GM12873 (cell line): Measurements from ENCODE around the gene NCOA5.

Experiments used
- TF ChIP-seq, protein P1 (sequence below): IDR thresholded peaks from 2 replicates; pipeline ENCODE4 v1.5.1; 2012; ENCODE audit warnings: low read depth, mild to moderate bottlenecking, moderate library complexity, low read length, control low read depth; ENCODE audit not compliant: insufficient read depth; ENCODE audit errors: missing control alignments

Gene NCOA5

GRCh38 chr20:46132705-46133120, 43.0 kb upstream of the NCOA5 start:
- TF ChIP-seq, protein P1, sequence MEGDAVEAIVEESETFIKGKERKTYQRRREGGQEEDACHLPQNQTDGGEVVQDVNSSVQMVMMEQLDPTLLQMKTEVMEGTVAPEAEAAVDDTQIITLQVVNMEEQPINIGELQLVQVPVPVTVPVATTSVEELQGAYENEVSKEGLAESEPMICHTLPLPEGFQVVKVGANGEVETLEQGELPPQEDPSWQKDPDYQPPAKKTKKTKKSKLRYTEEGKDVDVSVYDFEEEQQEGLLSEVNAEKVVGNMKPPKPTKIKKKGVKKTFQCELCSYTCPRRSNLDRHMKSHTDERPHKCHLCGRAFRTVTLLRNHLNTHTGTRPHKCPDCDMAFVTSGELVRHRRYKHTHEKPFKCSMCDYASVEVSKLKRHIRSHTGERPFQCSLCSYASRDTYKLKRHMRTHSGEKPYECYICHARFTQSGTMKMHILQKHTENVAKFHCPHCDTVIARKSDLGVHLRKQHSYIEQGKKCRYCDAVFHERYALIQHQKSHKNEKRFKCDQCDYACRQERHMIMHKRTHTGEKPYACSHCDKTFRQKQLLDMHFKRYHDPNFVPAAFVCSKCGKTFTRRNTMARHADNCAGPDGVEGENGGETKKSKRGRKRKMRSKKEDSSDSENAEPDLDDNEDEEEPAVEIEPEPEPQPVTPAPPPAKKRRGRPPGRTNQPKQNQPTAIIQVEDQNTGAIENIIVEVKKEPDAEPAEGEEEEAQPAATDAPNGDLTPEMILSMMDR, result peak; percentile 91

DNA sequence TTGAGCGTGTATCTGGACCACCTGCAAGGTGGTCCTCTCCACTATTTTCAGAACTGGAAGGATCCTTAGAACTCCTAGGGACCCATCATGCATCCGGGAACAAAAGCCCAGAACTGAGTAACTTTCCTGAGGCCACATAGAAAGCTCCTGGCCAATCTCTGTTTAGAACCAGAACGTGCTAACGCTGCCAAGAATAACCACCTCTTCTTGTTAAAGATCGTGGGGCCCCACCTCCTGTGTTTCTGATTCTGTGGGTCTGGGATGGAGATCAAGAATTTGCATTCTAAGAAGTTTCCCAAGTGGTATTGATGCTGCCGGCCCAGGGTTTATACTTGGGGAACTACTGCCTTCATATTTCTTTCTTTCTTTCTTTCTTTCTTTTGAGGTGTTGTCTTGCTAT, 41.6 kb upstream of the NCOA5 start:
- TF ChIP-seq, protein P1, result no peak

- TF ChIP-seq, protein P1, result no peak
Measured at GRCh38 chr20:46130534-46130933, 40.8 kb upstream of the NCOA5 start.

DNA sequence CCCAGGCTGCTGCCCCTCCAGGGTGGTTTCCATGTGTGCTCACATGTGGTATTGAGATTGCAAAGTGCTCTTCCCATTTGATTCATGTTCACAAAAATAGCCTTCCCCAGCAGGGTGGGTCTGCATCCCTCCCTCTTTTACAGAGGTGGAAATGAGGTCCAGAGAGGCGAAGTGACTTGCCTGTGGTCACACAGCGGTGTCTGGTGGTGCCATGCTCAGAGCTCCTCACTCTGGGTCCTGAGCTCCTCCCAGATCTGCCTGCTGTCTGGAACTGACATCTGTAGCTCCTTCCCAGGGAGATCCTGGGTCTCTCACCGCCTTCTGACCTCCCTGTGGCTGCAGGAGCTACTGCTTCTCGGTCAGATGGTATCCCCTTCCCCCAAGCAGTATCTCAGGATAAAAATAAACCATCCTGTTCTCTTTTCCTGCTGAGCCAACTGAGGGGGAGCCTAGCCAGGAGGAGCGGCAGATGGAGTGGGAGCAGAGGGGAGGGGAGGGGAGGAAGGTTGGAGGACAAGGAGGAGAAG, 40.3 kb upstream of the NCOA5 start:
- TF ChIP-seq, protein P1, result peak; percentile 8

DNA sequence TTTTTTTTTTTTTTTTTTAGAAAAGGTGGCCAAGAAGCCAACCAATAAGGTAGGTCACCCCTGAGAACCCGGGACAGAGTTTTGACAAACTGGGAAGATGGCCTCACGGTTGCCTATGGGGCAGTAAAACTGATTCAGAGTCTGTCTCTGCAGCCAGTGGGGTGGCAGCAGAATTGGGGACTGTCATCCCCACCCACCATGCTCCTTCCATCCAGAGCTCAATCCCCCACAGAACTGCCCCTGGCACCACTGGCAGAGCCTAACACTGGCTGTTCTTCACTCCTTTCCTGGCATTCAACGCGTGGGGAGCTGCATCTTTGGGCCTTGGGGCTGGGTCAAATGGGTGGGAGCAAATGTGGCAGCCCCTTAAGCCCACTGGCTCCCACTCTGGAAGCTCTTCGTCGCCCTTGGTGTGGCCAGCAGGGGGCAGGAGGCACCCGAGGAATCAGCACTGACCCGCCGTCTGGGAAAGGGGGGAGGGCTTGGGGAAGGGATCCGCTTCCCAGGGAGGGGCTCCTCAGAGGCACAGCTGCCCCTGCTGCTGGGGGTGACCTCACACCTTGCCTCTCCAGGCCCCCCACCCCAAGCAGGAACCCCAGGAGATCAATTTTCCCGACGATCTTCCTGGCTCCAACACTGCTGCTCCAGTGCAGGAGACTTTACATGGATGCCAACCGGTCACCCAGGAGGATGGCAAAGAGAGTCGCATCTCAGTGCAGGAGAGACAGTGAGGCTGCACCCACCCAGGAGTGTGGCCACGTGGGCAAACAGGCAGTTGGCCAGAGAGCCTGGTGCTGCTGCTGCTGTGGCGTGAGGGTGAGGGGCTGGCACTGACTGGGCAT, 38.8 kb upstream of the NCOA5 start:
- TF ChIP-seq, protein P1, result peak; percentile 60

DNA sequence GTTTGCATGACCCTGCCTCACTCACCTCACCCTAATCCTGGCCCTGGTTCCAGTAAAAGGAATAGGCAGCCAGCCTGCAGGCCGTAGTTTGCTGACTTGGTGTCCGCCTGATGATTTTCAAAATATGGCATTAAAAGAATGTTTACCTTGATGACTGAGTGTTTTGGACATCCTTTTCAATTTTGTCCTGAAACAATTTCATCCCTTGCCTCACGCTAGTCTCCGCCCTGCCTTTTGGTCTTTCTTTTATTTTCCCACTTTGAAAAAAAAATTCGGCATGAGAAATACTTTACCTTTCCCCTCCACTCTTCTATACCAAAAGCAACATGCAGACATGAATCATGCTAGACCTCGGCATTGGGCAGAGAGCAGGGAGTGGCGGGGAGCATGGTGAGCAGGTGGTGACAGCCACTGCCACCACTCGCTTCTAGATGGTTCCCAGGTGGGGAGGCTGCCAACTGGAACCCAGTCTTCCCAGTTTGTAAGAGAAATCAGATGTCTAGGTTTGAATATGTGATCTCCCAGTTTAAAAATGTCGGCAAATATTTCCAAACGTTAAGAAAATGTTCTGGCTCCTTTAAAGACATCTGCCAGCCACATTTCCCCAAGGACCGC, 37.7 kb upstream of the NCOA5 start:
- TF ChIP-seq, protein P1, result no peak

GRCh38 chr20:46126440-46127056, 36.8 kb upstream of the NCOA5 start:
- TF ChIP-seq, protein P1, result no peak
